GM13976 (cell line): Measurements from ENCODE around the gene TXNDC16.

Experiments used
- DNase-seq: peaks from one replicate; pipeline ENCODE4 v3.0.0; 2012; ENCODE audit warnings: low spot score
- in situ Hi-C: fragments of 300-500 bp; cut with MboI; formaldehyde crosslinking; loops from one replicate; pipeline ENCODE4 v1.12.0; 2022; ENCODE audit warnings: low sequenced_read_pairs, mixed read lengths, inconsistent platforms; ENCODE audit not compliant: unreplicated experiment
- TF ChIP-seq, protein P1 (sequence below): IDR thresholded peaks from 2 replicates; pipeline ENCODE4 v1.5.1; 2012; ENCODE audit warnings: borderline replicate concordance, mild to moderate bottlenecking; ENCODE audit not compliant: insufficient read depth; ENCODE audit errors: extremely low read depth, missing control alignments, control extremely low read depth

Gene TXNDC16

DNA sequence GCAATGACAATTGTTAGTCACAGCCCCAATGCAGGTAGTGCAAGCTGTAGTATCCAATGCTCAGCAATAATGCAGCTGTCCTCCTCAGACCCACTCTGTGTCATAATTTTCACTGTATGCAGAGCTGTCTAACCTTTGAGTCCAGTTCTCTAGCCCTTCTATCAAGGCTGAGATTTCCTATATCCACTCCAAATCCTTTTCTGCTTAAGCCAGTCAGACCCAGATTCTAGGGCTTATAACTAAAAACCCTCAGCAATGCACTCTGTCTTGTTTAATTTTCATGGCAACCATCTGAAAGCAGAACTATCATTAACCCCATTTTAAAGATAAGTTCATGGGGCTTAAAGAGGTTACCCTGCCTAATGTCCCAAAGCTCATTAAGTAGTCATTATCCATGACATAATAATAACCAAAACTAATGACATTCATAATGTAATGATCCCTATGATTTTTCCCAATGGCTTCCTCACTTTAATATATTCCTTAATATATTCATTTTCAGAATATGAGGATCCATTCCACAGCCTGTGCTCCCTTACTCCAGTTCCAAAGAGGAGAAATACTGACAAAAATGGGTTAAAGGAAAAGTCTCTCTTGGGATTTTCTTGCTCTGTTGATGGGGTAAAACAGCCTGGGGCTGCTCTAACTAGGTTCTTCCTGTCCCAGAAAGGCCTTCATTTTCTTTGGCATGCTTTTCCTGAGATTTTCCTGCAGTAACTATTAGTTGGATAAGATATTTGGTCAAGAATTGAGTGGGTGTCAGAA lies 29.5 kb downstream of the TXNDC16 start:
- in situ Hi-C loops, result no loop called here
- TF ChIP-seq, protein P1, sequence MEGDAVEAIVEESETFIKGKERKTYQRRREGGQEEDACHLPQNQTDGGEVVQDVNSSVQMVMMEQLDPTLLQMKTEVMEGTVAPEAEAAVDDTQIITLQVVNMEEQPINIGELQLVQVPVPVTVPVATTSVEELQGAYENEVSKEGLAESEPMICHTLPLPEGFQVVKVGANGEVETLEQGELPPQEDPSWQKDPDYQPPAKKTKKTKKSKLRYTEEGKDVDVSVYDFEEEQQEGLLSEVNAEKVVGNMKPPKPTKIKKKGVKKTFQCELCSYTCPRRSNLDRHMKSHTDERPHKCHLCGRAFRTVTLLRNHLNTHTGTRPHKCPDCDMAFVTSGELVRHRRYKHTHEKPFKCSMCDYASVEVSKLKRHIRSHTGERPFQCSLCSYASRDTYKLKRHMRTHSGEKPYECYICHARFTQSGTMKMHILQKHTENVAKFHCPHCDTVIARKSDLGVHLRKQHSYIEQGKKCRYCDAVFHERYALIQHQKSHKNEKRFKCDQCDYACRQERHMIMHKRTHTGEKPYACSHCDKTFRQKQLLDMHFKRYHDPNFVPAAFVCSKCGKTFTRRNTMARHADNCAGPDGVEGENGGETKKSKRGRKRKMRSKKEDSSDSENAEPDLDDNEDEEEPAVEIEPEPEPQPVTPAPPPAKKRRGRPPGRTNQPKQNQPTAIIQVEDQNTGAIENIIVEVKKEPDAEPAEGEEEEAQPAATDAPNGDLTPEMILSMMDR, result no peak
- no peak for DNase-seq

DNA sequence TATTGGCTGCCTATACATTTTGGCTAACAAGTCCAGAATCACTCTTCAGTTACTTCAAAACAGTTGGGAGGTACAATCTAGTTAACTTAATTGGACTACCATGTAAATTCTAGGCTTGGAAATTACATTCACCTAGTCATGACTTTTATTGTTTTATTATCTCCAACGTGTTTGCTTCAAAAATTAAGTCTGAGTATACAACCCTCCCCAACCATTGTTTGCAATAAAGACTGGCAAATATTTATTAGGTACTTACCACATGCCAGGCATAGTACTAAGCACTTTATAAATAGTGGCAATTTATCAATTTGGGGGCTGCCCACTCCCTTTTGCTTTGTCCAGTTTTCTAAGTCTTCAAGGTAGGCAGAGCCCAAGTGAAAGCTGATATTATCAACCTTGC lies 30.3 kb downstream of the TXNDC16 start:
- TF ChIP-seq, protein P1, result no peak
- in situ Hi-C loops, result no loop called here
- no peak for DNase-seq

DNA sequence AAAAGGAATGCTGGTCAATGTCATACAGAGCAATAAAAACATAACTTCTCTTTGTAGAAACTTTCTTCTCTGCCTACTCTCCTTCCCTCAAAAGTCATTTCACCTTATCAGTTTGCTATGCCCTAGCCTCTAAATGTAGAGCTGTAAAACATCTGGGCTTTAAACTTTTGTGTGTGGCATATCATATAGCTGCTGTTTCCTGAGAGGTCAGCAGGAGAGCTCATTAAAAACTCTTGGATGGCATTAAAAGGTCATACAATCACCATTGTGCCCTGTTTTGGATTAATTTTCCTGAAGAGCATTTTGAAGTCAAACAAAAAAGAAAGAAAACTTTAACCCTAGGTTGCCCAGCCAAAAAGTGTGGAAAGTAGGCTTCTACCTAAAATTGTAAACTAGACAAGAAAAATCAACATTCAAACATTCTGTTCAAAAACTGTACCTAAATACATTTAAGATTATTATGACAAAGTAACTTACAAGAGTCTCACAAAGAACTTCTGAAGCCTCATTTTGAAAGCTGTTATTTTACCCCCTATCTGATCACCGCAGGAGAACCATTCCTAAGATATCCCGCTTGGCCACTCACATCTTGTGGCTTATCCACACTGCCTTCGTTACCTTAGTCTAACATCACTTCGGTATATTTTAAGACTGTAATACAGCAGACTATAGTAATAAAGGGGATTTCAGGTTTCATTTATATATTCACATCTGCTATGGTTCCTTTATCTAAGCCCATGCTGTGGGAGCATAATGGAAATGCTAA lies 38.1 kb downstream of the TXNDC16 start:
- TF ChIP-seq, protein P1, result no peak
- in situ Hi-C loops, result no loop called here
- DNase-seq, result no peak

DNA sequence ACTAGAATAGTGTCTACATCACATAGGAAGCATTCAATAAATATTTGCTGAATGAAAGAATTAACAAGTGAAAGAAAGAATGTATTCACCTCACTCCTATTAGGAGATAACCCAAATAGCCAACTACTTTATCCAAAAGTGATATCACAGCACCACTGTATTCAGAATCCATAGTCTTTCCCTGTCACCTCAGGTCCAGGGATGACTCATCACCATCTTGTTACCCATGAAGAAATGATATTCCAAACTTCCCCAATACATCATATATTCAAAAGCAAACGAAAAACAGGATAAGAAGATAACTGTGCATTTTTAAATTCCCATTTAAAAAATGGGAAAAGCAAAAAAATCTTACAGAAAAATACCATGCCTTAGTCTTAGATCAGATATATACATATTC lies 39.1 kb downstream of the TXNDC16 start:
- in situ Hi-C loops, result no loop called here
- DNase-seq, result no peak
- TF ChIP-seq, protein P1, result no peak

DNA sequence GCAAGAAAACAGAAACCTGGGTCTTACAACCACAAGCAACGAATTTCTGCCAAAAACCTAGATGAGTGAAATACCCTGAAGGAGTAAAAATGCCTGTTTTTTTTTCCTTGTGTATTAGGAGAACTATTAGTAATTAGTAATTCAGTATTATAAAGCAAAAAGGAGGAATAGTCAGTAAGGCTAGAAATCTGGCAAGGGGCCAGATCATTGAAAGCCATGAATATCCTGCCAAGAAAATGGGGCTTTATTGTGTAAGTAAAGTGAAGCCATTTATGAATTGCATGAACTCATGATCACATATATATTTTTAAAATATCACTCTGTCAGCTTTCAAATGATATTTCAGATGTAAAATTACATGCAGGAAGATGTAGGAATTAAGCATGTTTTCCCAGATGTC lies 57.9 kb downstream of the TXNDC16 start:
- in situ Hi-C loops, result no loop called here
- TF ChIP-seq, protein P1, result no peak
- DNase-seq, result no peak

DNA sequence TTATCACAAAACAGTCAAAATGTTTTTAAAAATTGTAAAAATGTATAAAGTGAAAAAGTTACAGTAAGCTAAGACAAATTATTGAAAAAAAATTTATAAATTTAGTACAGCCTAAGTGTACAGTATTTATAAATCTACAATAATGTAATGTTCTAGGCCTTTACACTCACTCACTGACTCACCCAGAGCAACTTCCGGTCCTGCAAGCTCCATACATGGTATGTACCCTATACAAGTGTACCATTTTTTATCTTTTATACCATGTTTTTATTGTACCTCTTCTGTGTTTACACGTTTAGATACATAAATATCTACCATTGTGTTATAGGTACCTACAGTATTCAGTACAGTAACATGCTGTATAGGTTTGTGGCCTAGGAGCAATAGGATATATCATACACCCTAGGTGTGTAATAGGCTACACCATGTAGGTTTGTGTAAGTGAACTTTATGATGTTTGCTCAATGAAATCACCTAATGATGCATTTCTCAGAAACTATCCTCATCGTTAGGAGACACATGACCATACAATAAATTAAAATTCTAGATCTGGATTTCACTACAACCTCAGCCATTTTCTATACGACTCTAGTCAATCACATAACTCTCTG lies 66.8 kb downstream of the TXNDC16 start:
- TF ChIP-seq, protein P1, result no peak
- no peak for DNase-seq
- in situ Hi-C loops, result no loop called here
